ENCODE data around the gene DACH1.
"Not testable (repeated sequence)": the region's sequence is repeated elsewhere in the genome, so short reads cannot be mapped to it uniquely, and the experiment has no call there.

Gene DACH1

GRCh38 chr13:71865874-71866334, 1.1 kb downstream of the DACH1 start:
- no peak for DNase-seq (ENCODE audit: low read depth)

DNA sequence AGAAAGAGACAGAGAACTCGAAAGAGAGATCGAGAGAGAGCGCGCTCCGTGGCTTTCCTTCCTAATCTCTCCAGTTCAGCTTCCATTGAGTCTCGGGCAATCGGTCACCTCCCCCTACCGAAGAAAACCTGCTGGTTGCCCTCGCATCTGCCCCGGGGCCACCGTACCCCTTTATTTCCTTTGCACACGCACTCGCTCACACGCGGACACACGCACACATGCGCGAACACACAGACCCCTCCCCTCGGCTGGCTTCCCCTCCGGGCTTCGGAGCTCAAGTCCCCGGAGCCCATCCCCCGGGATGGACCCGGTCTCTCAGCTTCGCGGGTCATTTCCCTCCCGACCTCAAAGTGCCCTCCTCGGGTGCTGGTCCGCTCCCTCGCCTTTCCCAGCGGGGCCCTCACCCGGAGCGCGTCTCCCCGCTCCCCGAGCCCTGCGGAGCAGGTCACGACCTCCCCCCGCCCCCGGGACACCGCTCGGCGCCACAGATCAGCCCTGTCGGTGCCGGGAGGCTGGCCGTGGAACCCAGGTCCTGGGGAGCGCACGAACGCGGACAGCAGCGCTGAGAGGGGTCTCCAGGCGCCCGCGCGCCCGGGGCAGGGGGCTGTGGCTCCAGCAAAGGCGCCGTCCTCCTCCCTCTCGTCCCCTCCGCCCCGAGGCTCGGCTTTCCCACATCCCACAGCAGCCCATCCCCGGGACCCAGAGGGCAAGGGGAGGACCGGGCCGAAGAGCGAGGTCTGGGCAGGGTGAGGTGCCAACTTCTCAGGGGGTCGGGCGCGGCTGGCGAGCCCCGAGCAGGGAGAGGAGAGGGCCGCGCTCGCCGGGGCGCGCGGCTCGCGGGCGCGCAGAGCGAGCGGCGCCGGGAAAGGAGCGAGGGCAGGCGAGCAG, 1.8 kb downstream of the DACH1 start:
- DNase-seq (ENCODE audit: low read depth): no peak

GRCh38 chr13:71864094-71864985, 2.7 kb downstream of the DACH1 start:
- DNase-seq (ENCODE audit: low read depth): no peak

DNA sequence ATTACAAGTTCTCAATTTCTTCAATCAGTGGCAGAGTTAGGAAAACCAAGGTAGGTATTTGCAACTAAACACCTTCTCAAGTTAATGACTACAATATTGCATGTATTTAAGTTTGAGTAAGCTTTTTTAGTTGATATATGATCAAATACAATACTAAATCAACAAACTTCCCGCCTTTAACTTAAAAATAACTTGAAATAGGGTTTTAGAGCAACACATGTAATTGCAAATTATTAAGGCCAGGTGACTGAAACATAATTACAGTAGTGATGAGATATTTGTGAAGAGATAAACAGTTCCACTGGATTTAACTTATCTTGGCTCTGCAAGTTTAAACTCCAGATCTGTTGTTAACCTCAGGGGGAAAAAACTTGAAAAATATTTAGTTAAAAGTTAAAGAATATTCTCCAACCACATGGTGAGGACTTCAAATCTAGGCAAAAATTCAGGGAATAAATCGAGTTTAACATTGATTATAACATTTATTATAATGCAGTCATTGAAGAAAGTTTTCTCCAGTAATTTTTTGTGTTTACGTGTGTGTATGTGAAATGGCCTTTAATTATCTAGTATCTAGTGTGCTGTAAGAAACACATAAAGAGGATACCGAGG, 3.6 kb downstream of the DACH1 start:
- no peak for DNase-seq (ENCODE audit: low read depth)

GRCh38 chr13:71862459-71862943, 4.5 kb downstream of the DACH1 start:
- no peak for DNase-seq (ENCODE audit: low read depth)

DNA sequence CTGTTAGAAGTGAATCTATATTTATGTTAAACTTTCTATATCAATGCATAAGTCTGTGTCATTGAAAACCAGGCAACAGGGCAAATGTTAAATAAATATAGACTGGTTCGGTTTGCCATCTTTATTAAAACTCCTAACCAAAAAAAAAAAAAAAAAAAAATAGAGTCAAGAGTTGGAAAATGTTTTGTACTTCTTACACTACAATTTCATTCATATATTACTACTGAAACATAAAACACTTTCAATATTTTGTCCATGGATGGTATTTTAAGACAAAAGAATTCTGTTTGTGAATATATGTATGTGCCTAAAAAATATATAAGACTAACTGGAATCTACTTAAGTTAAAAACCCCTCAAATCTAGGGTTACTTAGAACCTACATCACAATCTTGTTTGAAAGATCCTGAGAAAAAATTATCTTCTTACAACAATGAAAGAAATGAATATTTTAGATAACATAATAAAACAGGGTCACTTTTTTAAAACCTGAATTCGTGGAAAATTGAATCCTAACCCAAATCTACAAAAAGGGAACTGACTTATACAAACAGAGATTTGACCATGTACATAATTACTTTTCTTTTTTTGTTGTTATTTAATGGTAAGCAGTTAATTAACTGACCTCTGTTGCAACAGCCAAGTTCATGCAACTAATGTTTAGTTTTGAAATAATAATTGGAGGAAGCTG, 5.1 kb downstream of the DACH1 start:
- DNase-seq (ENCODE audit: low read depth): no peak

GRCh38 chr13:71860547-71861138, 6.4 kb downstream of the DACH1 start:
- no peak for DNase-seq (ENCODE audit: low read depth)

- DNase-seq (ENCODE audit: low read depth): no peak
Observed at GRCh38 chr13:71858647-71859046, 8.4 kb downstream of the DACH1 start.

- DNase-seq (ENCODE audit: low read depth): no peak
Observed at GRCh38 chr13:71856548-71857043, 10.4 kb downstream of the DACH1 start.

DNA sequence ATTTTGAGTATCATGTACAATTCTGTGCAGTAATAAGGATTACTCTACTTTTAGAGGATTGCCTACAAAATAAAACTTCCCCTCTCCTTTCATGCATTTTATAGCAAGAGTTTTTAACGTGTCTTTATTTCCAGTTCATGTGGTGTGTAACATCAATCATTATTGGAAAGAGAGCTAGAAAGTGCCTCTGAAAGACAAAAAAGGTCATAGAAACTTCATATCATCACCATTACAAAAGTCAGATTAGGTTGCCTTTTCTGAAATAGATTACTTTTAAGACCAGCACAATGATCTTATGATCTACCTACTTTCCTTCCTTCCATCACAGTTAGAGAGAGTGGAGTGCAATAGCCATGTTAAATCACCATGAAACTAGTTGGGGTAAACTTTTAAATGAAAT, 12.6 kb downstream of the DACH1 start:
- no peak for DNase-seq (ENCODE audit: low read depth)

GRCh38 chr13:71853725-71854124, 13.3 kb downstream of the DACH1 start:
- no peak for DNase-seq (ENCODE audit: low read depth)

GRCh38 chr13:71852736-71853135, 14.3 kb downstream of the DACH1 start:
- no peak for DNase-seq (ENCODE audit: low read depth)

DNA sequence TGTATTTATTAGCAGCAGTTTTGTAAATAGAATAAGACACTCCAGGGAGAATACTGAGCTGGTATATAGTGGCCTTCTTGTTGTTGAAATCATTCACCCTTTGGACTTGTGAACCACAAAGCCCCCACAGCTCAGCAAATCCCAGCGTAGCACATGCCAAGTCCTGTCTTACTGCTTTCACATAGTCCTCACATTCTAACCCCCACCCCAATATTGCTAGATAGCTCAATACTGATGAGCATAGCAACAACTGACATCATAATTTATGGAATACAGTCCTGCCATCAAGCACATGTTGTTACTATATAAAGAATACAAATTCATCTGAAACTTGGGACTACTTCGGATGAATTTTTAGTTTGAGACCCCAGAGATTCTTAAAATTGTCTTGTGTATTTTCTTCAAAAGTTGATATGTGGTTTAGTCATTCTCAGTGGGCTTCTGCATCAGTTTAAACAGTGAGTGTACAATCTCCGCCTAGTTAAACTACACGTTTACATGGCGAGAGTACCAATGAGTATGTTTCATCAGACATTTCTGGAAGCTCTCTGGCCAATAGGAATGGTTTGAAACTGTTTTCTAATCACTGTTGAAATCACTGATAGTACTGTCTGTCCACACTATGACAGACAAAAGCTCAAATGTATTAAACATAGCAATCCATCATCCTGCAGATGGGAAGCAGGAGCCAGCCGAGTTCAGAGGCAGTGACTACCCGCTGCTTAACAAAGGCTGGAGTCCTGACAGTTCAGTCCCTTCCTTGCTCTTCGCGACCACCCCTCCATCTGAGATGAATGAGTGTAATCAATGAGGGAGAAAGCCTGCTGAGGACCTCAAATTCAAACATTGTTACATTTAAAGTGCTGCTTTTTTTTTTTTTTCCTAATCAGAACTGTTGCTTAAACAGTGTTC, 15.2 kb downstream of the DACH1 start:
- DNase-seq (ENCODE audit: low read depth): no peak

- no peak for DNase-seq (ENCODE audit: low read depth)
Observed at GRCh38 chr13:71842003-71842402, 25.0 kb downstream of the DACH1 start.

DNA sequence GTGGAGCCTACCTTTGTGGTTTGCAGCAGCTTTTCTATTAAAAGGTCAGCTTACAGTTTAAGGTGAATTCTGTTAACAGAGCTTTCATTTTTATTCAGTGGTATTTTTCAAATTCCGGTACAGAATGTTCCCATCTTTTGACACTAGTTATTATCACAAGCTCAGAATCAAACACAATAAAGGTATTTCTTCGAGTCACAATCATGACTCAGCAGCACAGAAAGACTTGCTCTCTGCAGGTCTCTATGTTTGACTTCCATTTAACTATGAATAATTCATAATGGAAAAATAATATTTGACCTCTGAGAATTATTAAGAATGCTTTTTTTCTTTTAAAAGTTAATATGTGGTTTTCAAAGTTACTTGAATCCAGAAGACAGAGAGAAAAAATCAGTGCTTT, 28.2 kb downstream of the DACH1 start:
- DNase-seq (ENCODE audit: low read depth): no peak

GRCh38 chr13:71837582-71837981, 29.4 kb downstream of the DACH1 start:
- DNase-seq (ENCODE audit: low read depth): not testable (repeated sequence)

GRCh38 chr13:71831716-71832115, 35.3 kb downstream of the DACH1 start:
- DNase-seq (ENCODE audit: low read depth): no peak

DNA sequence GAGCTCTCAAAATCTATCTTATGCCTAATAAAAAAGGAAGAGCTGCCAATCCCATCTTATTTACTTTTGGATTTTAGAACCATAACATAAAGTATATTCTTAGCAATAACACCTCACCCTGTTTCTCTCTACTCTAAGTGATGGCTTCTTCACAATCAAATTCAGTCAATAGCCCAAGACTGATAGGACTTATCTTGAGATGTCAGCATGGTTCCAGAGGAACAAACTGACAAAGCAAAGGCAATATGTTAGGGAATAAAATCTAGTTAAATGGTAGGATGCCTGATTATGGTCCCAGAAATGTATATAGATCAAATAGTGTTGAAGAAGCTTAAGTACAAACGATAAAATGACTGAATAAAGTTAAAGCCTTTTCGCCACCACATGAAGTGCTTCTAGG, 36.3 kb downstream of the DACH1 start:
- no peak for DNase-seq (ENCODE audit: low read depth)

DNA sequence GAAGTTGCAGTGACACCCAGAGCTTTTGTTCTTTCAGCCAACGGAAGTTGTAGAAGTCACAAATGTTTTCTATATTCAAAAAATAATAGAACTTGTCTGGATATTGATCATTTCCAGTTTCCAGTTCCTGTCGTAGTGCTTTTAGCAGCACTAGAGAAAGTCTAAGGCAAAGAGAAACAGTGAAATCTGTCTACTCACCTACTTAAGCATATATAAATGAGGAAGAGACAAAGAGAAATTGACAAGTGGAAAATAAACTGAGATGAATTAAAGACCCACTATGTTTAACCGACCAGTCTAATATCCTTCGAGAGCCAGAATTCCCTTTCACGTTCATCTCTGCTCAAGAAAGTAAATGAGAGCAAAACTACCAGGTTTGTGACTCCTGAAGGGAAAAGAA, 36.7 kb downstream of the DACH1 start:
- DNase-seq (ENCODE audit: low read depth): no peak

DNA sequence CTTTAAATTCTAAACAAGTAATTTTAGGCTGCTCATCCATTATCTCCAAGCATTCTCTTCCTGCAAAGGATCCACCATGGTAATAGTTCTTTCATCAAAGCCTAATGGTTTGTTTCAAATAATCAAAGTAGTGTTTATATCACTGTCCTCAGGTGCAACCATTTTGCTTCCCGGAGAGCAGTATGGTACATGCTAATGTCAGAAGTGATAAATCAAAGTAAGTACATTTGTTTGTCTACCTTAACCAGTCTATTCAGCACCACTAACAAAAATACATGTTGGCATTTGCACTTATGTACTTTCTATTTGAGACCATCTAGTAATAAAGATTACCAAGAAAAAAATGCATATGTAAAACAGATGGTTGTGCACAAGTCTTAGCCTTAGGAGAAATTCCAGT, 37.5 kb downstream of the DACH1 start:
- no peak for DNase-seq (ENCODE audit: low read depth)
